Fibroblast of lung (primary cell): ENCODE measurements around the gene ERBB4. TPM values are rescaled to one million over a fixed set of nuclear protein-coding genes. Genes with fewer than 3 reads are reported as not detected.

ENCODE experiments used
- DNase-seq, 2 donors: peaks; one replicate each; pipeline versions ENCODE4 v3.0.0 to v3.0.0-alpha.2; 2010; ENCODE audit warnings: low read depth in 2 of 2
- H2AFZ ChIP-seq: 2 replicates; pipeline ENCODE4 v1.5.1; 2012; ENCODE audit warnings: low read length, control low read depth, inconsistent platforms
- H3K27ac ChIP-seq: 2 replicates; pipeline ENCODE4 v1.5.1; 2011; ENCODE audit warnings: low read length, control low read depth; ENCODE audit not compliant: insufficient read depth
- H3K27me3 ChIP-seq: 2 replicates; pipeline ENCODE4 v1.5.1; 2011; ENCODE audit warnings: mild to moderate bottlenecking, low read length; ENCODE audit not compliant: control insufficient read depth, insufficient read depth
- H3K36me3 ChIP-seq: 2 replicates; pipeline ENCODE4 v1.5.1; 2011; ENCODE audit warnings: low read length; ENCODE audit not compliant: control insufficient read depth, insufficient read depth
- H3K4me1 ChIP-seq: 2 replicates; pipeline ENCODE4 v1.5.1; 2011; ENCODE audit warnings: low read length; ENCODE audit not compliant: control insufficient read depth, insufficient read depth; ENCODE audit errors: extremely low read depth
- H3K4me2 ChIP-seq: 2 replicates; pipeline ENCODE4 v1.5.1; 2011; ENCODE audit warnings: low read length, control low read depth; ENCODE audit not compliant: insufficient read depth; ENCODE audit errors: extremely low read depth
- H3K4me3 ChIP-seq, 4 experiments: fragments of 200-600 bp in 1 of 4; sonication (generic) in 1 of 4; replicated peaks in 1 of 4; 2 replicates each; pipeline ENCODE4 v1.5.1; 2011 to 2016; ENCODE audit warnings: low read length in 4 of 4, low read depth in 3 of 4, mild to moderate bottlenecking in 3 of 4, control low read depth in 2 of 4, inconsistent platforms in 1 of 4, mixed read lengths in 1 of 4; ENCODE audit not compliant: insufficient read depth in 1 of 4; ENCODE audit errors: control extremely low read depth in 1 of 4
- H3K79me2 ChIP-seq: 2 replicates; pipeline ENCODE4 v1.5.1; 2012; ENCODE audit warnings: mild to moderate bottlenecking, low read length, inconsistent platforms; ENCODE audit not compliant: control insufficient read depth, insufficient read depth
- H3K9ac ChIP-seq: 2 replicates; pipeline ENCODE4 v1.5.1; 2011; ENCODE audit warnings: mild to moderate bottlenecking, low read length, control low read depth; ENCODE audit not compliant: insufficient read depth
- H3K9me3 ChIP-seq: 2 replicates; pipeline ENCODE4 v1.5.1; 2012; ENCODE audit warnings: low read depth, low read length; ENCODE audit not compliant: control insufficient read depth, insufficient read depth
- H4K20me1 ChIP-seq: 2 replicates; pipeline ENCODE4 v1.5.1; 2011; ENCODE audit warnings: low read length; ENCODE audit not compliant: control insufficient read depth, insufficient read depth; ENCODE audit errors: extremely low read depth
- CTCF ChIP-seq, 2 donors: IDR thresholded peaks in 1 of 2; conservative IDR thresholded peaks in 1 of 2; 1 replicate in 1 of 2; 2 replicates in 1 of 2; pipeline ENCODE4 v1.5.1; 2011 to 2012; ENCODE audit warnings: low read length in 2 of 2, control low read depth in 1 of 2, inconsistent platforms in 1 of 2, low read depth in 1 of 2, mild to moderate bottlenecking in 1 of 2
- EZH2 ChIP-seq: IDR thresholded peaks from 2 replicates; pipeline ENCODE4 v1.5.1; 2012; ENCODE audit warnings: low read length, control low read depth, mild to moderate bottlenecking; ENCODE audit errors: missing control alignments
- polyA plus RNA-seq, 2 donors: library from polyadenylated mRNA; depleted of rRNA in 1 of 2; stranded (reverse) in 1 of 2; unstranded in 1 of 2; fragments of >200 nt; gene quantifications; 2 replicates each; pipeline ENCODE4 v1.2.1, GENCODE V29; 2011 to 2012; ENCODE audit warnings: missing spikeins in 1 of 2
- total RNA-seq: library from RNA; depleted of rRNA; stranded (reverse); fragments of >200 nt; gene quantifications from 2 replicates; pipeline ENCODE4 v1.2.1, GENCODE V29; 2014

ERBB4 gene
- total and polyA plus RNA-seq, 2 donors (not counting 1 experiment from before 2014, with no cell fraction given), result 0.08 to 0.17 TPM

DNA sequence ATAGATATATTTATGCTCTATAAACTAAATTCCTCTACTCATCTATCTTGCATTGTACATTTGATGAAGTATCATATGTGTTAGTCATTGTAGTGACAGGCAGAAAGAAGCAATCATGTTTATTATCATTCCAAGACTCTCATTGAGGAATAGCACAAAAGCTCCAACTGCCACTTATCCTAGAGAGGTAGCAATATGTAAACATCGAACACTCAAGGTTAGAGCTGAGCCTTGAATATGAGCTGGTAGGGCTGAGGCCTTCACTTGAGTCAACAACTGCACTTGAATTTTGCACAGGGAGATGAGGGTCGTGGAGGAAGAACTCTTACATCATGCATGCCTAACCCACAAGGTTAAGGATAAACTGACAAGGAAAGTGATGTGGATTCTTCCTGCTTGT lies 1081.3 kb downstream of the ERBB4 start:
- Histone ChIP-seq H3K9me3 (no peaks in the 10 kb centered on the region), H2AFZ (no peak overlapping the region), H3K4me1 (no peaks in the 10 kb centered on the region), H3K4me3 (no peak overlapping the region), H3K27me3 (no peaks in the 10 kb centered on the region), H3K27ac (no peak overlapping the region), H4K20me1 (no peaks in the 10 kb centered on the region), H3K4me2 (no peak overlapping the region), H3K9ac (no peak overlapping the region), H3K36me3 (no peaks in the 10 kb centered on the region), H3K79me2 (no peaks in the 10 kb centered on the region)
- DNase-seq, result no peak
- TF ChIP-seq EZH2, result no peak

DNA sequence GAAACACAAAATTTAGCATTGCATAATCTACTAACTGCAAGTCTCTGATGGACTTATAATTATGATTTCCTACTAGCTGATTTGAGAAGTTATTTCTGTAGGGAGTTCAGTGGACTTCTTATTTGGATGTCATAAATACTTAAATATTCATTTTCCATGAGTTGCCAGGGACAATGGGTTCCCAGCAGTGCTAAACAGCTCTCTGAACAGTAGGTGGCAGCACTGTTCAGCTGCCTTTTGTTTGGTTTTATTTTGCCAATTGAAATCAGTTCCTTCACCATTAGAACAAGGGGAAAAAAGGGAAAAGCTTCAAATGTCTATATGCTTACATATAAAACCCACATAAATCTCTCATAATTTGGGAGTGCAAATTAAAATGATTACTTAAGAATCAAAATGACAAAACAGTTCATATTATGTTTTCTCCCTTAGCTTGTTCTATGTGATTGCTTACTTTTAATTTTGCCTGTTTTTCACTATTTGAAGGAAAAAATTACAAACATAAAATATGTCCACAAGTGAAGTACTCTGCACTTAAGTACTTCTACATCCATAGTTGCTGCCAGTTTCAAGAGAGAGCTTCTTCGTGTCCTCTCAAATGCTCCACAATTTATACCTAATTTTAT lies 1083.3 kb downstream of the ERBB4 start:
- no peak overlapping the region for H3K4me2 ChIP-seq
- no peak overlapping the region for H2AFZ ChIP-seq
- no peak overlapping the region for H3K4me3 ChIP-seq
- H3K27ac ChIP-seq, result no peak overlapping the region
- no peaks in the 10 kb centered on the region for H4K20me1 ChIP-seq
- no peaks in the 10 kb centered on the region for H3K4me1 ChIP-seq
- no peak for TF ChIP-seq EZH2
- peak; percentile 92 to 94 for TF ChIP-seq CTCF (conservative IDR thresholded peaks at IDR 0.05 in 1 of 2, IDR thresholded peaks at IDR 0.05 in 1 of 2; ENCODE audit: low read depth in 1 of 2, low read length in 2 of 2)
- H3K9me3 ChIP-seq, result no peaks in the 10 kb centered on the region
- H3K36me3 ChIP-seq, result no peaks in the 10 kb centered on the region
- H3K27me3 ChIP-seq, result no peaks in the 10 kb centered on the region
- H3K79me2 ChIP-seq, result no peaks in the 10 kb centered on the region
- DNase-seq, result peak; percentile 23 to 39
- H3K9ac ChIP-seq, result no peak overlapping the region

DNA sequence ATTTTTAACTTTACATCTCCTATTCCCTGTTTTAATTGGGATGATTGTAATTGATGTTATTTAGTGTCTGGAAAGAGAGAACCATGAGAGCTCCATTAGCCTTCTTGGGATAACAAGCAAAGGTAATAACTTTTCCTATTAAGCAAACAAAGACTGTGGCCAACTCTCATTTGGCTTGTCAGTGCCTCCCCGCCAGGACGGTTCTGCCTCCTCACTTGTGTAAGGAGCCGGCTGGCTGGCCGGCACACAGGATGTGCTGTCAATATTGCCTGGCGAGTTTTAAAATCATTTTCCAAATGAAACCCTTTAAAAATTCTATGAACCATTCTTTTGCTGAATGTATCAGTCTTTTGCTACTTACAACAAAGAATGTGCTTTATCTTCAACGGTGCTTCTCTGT lies 1083.9 kb downstream of the ERBB4 start:
- no peak overlapping the region for H3K27ac ChIP-seq
- no peaks in the 10 kb centered on the region for H3K79me2 ChIP-seq
- no peaks in the 10 kb centered on the region for H3K4me1 ChIP-seq
- H3K9me3 ChIP-seq, result no peaks in the 10 kb centered on the region
- no peak for DNase-seq
- no peak overlapping the region for H2AFZ ChIP-seq
- H3K4me3 ChIP-seq, result no peak overlapping the region
- H3K4me2 ChIP-seq, result no peak overlapping the region
- H3K9ac ChIP-seq, result no peak overlapping the region
- H3K36me3 ChIP-seq, result no peaks in the 10 kb centered on the region
- no peaks in the 10 kb centered on the region for H4K20me1 ChIP-seq
- TF ChIP-seq EZH2 (no peak), CTCF (conservative IDR thresholded peaks at IDR 0.05 in 1 of 2, IDR thresholded peaks at IDR 0.05 in 1 of 2; ENCODE audit: low read depth in 1 of 2, low read length in 2 of 2) (no peak)
- no peaks in the 10 kb centered on the region for H3K27me3 ChIP-seq
